HFFc6 (cell line): ENCODE measurements around the gene ZDHHC15. TPM values are rescaled to one million over a fixed set of nuclear protein-coding genes. Genes with fewer than 3 reads are reported as not detected.

Experiments used
- DNase-seq: peaks from one replicate; pipeline ENCODE4 v3.0.0-alpha.2; 2018
- H3K27ac Mint-ChIP-seq: 2 replicates; pipeline ENCODE4 v1.8.0; 2020; ENCODE audit warnings: mild to moderate bottlenecking, mixed read lengths
- H3K27me3 Mint-ChIP-seq: 2 replicates; pipeline ENCODE4 v1.8.0; 2021; ENCODE audit warnings: mild to moderate bottlenecking, moderate library complexity, mixed read lengths; ENCODE audit not compliant: insufficient read depth
- H3K36me3 Mint-ChIP-seq: 2 replicates; pipeline ENCODE4 v1.8.0; 2021; ENCODE audit warnings: low read depth, mixed read lengths
- H3K4me1 Mint-ChIP-seq: 2 replicates; pipeline ENCODE4 v1.8.0; 2020; ENCODE audit warnings: low read depth, mixed read lengths
- H3K4me3 Mint-ChIP-seq: 2 replicates; pipeline ENCODE4 v1.8.0; 2020; ENCODE audit warnings: mild to moderate bottlenecking, moderate library complexity, mixed read lengths
- H3K9me3 Mint-ChIP-seq: 2 replicates; pipeline ENCODE4 v1.8.0; 2020; ENCODE audit warnings: mild to moderate bottlenecking, mixed read lengths
- total RNA-seq, 6 experiments: library from RNA; stranded (reverse); fragmentation: NEBNext Ultra II Directional; extraction: Animal tissue kit (Norgen Biotek cat#: 25700); gene quantifications; 2 replicates in 1 of 6; 3 replicates in 5 of 6; pipeline ENCODE4 v1.2.3, GENCODE V29; 2021
- TF ChIP-seq, protein P1 (sequence below): fragments of 200-600 bp; sonication (generic); IDR thresholded peaks from 2 replicates; pipeline ENCODE4 v1.5.0; 2021; ENCODE audit warnings: antibody characterized with exemption, mild to moderate bottlenecking

The ZDHHC15 gene
- total RNA-seq, 6 experiments from 2014 or later = not detected

DNA sequence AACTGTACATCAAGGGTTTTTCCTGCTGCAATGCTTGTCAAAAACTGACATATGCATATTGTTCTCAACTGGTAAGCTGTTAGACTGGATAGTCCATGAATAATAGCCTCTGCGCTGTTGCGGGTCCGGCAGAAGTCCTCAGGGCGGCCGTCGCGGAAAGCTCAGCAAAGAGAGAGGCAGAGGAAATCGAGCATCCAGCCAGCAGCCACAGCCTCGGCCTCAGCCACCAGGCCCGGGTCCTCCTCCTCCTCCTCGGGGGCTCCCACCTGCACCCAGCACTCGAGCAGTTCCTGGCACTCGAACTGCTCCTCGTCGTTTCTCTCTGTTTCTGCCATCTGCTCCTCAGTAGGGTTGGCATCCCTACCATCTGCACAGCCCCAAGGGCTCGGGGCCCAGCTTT, 195.2 kb downstream of the ZDHHC15 start:
- no peak for DNase-seq
- Mint-ChIP-seq H3K36me3 (peaks cover 33% of the 10 kb centered on the region), H3K9me3 (peaks cover 6% of the 10 kb centered on the region; the same call in 1 of the 2 replicates), H3K4me1 (no peaks in the 10 kb centered on the region), H3K27ac (no peak overlapping the region), H3K4me3 (no peak overlapping the region), H3K27me3 (no peaks in the 10 kb centered on the region)
- TF ChIP-seq, protein P1, sequence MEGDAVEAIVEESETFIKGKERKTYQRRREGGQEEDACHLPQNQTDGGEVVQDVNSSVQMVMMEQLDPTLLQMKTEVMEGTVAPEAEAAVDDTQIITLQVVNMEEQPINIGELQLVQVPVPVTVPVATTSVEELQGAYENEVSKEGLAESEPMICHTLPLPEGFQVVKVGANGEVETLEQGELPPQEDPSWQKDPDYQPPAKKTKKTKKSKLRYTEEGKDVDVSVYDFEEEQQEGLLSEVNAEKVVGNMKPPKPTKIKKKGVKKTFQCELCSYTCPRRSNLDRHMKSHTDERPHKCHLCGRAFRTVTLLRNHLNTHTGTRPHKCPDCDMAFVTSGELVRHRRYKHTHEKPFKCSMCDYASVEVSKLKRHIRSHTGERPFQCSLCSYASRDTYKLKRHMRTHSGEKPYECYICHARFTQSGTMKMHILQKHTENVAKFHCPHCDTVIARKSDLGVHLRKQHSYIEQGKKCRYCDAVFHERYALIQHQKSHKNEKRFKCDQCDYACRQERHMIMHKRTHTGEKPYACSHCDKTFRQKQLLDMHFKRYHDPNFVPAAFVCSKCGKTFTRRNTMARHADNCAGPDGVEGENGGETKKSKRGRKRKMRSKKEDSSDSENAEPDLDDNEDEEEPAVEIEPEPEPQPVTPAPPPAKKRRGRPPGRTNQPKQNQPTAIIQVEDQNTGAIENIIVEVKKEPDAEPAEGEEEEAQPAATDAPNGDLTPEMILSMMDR = no peak

Other genes with a start within 250 kb of the ZDHHC15 start
- 10 to 100 TPM in 3 of 6 experiments, 1 to 10 TPM in 3; 8.4 to 11.1 (median 9.9) TPM for gene UPRT, start 249.0 kb downstream of the ZDHHC15 start, total RNA-seq